Smooth muscle cell (in vitro differentiated cells): ENCODE data around the gene FOXP1. TPM values are rescaled to one million over a fixed set of nuclear protein-coding genes. Genes with fewer than 3 reads are reported as not detected.

Source experiments
- DNase-seq: peaks from one replicate; lab custom pipeline; 2025; ENCODE audit not compliant: unreplicated experiment; lab: John Stamatoyannopoulos, UW
- H2AFZ ChIP-seq: fragments of 200-600 bp; sonication (generic); 2 replicates; pipeline ENCODE4 v1.6.0; 2016; ENCODE audit warnings: antibody characterized with exemption, low read depth, mild to moderate bottlenecking
- H3F3A ChIP-seq: fragments of 200-600 bp; sonication (generic); 2 replicates; pipeline ENCODE4 v1.6.0; 2017; ENCODE audit warnings: antibody characterized with exemption, low read depth
- H3K27ac ChIP-seq: fragments of 200-600 bp; sonication (generic); 2 replicates; pipeline ENCODE4 v1.5.1; 2016; ENCODE audit warnings: low read depth, mild to moderate bottlenecking
- H3K27me3 ChIP-seq: fragments of 200-600 bp; sonication (generic); 2 replicates; pipeline ENCODE4 v1.6.1; 2016; ENCODE audit warnings: low read depth, mild to moderate bottlenecking
- H3K36me3 ChIP-seq: fragments of 200-600 bp; sonication (generic); 2 replicates; pipeline ENCODE4 v1.5.1; 2016; ENCODE audit warnings: low read depth
- H3K4me1 ChIP-seq: fragments of 200-600 bp; sonication (generic); 2 replicates; pipeline ENCODE4 v1.5.1; 2016; ENCODE audit warnings: low read depth
- H3K4me2 ChIP-seq: fragments of 200-600 bp; sonication (generic); 2 replicates; pipeline ENCODE4 v1.6.0; 2016; ENCODE audit warnings: mild to moderate bottlenecking
- H3K4me3 ChIP-seq: fragments of 200-600 bp; sonication (generic); 2 replicates; pipeline ENCODE4 v1.5.1; 2016; ENCODE audit warnings: mild to moderate bottlenecking
- H3K79me2 ChIP-seq: fragments of 200-600 bp; sonication (generic); 2 replicates; pipeline ENCODE4 v1.6.0; 2016; ENCODE audit warnings: low read depth, mild to moderate bottlenecking
- H3K9ac ChIP-seq: fragments of 200-600 bp; sonication (generic); 2 replicates; pipeline ENCODE4 v1.6.0; 2016; ENCODE audit warnings: low read depth
- H3K9me3 ChIP-seq: fragments of 200-600 bp; sonication (generic); replicated peaks from 2 replicates; pipeline ENCODE4 v1.5.1; 2016; ENCODE audit warnings: low read depth
- H4K20me1 ChIP-seq: fragments of 200-600 bp; sonication (generic); 2 replicates; pipeline ENCODE4 v1.6.0; 2016; ENCODE audit warnings: low read depth
- WGBS: methylation state at CpG from one replicate; pipeline ENCODE4 v1.1.7; 2016; ENCODE audit warnings: low lambda C conversion rate; 5-methylcytosine and 5-hydroxymethylcytosine counted together
- polyA plus RNA-seq: library from polyadenylated mRNA; unstranded; fragments of >200 nt; fragmentation: Nextera tagmentation; extraction: Ambion mirVana; gene quantifications from 2 replicates; pipeline ENCODE4 v1.2.1, GENCODE V29; 2016
- total RNA-seq: library from RNA; depleted of rRNA; stranded (reverse); fragments of >200 nt; gene quantifications from 2 replicates; pipeline ENCODE4 v1.2.3, GENCODE V29; 2014
- TF ChIP-seq, protein P1 (sequence below): fragments of 200-600 bp; sonication (generic); IDR thresholded peaks from 2 replicates; pipeline ENCODE4 v1.5.1; 2017; ENCODE audit warnings: borderline replicate concordance, mild to moderate bottlenecking, antibody characterized with exemption; ENCODE audit not compliant: insufficient read depth, poor library complexity, severe bottlenecking

Gene FOXP1
- total and polyA plus RNA-seq, 2 experiments from 2014 or later, result 40.9 to 68.0 TPM

DNA sequence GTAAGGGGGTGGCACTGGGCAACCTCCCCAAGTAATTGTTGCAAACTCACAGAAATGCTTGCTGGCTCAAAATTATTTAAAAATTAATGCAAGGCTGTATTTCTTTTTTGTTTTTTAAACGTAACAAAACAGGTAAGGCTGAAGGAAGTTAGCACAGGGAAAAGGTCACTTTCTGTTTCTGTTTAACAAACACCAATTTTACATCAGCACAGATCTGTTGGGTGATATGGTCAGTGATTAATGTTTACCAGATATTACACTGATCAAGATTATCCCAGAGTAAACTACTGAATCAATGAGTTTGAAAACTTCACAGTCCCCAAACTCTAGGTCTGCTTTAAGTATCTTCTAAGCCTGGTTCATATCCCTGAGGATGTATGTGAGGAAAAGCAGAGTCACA, 558.0 kb downstream of the FOXP1 start:
- H3K4me3 ChIP-seq, result no peak overlapping the region
- no peak overlapping the region for H3K27ac ChIP-seq
- no peaks in the 10 kb centered on the region for H3F3A ChIP-seq
- H3K36me3 ChIP-seq, result no peaks in the 10 kb centered on the region
- 96% methylated on average over 1 of the region's 1 CpG for WGBS
- TF ChIP-seq, protein P1, sequence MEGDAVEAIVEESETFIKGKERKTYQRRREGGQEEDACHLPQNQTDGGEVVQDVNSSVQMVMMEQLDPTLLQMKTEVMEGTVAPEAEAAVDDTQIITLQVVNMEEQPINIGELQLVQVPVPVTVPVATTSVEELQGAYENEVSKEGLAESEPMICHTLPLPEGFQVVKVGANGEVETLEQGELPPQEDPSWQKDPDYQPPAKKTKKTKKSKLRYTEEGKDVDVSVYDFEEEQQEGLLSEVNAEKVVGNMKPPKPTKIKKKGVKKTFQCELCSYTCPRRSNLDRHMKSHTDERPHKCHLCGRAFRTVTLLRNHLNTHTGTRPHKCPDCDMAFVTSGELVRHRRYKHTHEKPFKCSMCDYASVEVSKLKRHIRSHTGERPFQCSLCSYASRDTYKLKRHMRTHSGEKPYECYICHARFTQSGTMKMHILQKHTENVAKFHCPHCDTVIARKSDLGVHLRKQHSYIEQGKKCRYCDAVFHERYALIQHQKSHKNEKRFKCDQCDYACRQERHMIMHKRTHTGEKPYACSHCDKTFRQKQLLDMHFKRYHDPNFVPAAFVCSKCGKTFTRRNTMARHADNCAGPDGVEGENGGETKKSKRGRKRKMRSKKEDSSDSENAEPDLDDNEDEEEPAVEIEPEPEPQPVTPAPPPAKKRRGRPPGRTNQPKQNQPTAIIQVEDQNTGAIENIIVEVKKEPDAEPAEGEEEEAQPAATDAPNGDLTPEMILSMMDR, result no peak
- H4K20me1 ChIP-seq, result peaks cover 44% of the 10 kb centered on the region
- no peaks in the 10 kb centered on the region for H3K4me1 ChIP-seq
- no peak overlapping the region for H3K4me2 ChIP-seq
- no peaks in the 10 kb centered on the region for H3K79me2 ChIP-seq
- H3K9me3 ChIP-seq, result no peaks in the 10 kb centered on the region
- no peak for DNase-seq
- no peak overlapping the region for H3K9ac ChIP-seq
- no peaks in the 10 kb centered on the region for H3K27me3 ChIP-seq
- H2AFZ ChIP-seq, result no peak overlapping the region

DNA sequence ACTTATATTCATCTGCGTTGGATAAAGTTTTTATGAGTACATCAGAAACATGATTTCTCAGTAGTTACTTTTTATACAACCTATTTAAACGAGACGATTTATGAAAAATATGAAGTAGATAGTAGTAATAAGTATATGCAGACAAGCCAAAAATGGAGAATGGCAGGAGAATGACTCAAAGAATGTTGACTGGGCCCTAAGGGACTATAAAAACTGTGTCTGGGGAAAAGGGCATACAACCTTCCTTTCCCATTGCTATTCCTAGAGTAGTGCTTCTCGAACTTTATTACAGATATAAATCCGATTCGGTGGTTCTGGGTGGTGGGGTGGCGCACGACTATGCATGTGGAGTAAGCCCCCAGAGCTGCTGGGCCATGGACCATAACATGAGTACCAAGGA, 558.5 kb downstream of the FOXP1 start:
- peaks cover 43% of the 10 kb centered on the region for H4K20me1 ChIP-seq
- no peaks in the 10 kb centered on the region for H3K36me3 ChIP-seq
- no peak overlapping the region for H2AFZ ChIP-seq
- H3K27me3 ChIP-seq, result no peaks in the 10 kb centered on the region
- no peak for DNase-seq
- no peak overlapping the region for H3K4me3 ChIP-seq
- H3K4me2 ChIP-seq, result no peak overlapping the region
- H3K79me2 ChIP-seq, result no peaks in the 10 kb centered on the region
- over 99% methylated on average over 8 of the region's 8 CpGs for WGBS
- no peaks in the 10 kb centered on the region for H3K9me3 ChIP-seq
- TF ChIP-seq, protein P1, result no peak
- no peak overlapping the region for H3K9ac ChIP-seq
- H3K27ac ChIP-seq, result no peak overlapping the region
- no peaks in the 10 kb centered on the region for H3K4me1 ChIP-seq
- H3F3A ChIP-seq, result no peaks in the 10 kb centered on the region

DNA sequence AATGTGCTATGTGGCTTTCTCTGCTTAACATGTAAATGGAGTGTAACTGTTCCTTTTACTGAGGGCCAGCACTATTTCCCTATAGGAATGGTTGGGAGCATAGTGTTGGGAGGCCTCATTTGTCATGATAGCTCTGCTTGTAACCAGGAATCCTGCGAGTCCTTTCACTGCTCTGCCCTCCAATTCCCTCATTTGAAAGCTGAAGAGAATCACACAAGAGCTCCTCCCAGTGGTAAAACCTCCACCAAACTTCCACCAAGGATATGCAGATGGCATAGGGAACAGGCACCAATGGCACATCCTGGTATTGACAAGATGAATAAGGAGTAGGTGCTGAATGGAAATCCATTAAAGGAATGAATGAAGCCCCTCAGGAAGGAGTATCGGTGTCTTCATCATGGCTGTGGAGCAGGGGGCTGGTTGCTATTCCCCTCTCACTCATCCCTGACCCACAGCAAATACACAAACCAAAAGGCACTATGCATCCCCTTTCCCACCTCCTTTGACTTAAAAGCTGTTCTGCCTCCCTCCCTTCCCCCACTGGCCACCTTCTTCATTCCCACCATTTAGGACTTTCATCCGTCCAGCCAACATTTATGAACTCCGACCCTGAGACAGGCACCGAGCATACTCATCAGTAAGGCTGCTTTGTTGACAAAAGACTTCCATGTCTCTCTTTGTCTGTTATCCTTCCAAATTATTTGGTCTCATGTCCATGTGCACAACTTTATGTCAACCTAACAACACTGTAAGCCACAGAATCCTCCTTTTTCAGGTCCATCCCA, 560.8 kb downstream of the FOXP1 start:
- Histone ChIP-seq H3K9ac (no peak overlapping the region), H3K27me3 (no peaks in the 10 kb centered on the region), H3K9me3 (no peaks in the 10 kb centered on the region), H3K79me2 (no peaks in the 10 kb centered on the region), H3K27ac (no peak overlapping the region), H3K4me1 (no peaks in the 10 kb centered on the region), H4K20me1 (peaks cover 53% of the 10 kb centered on the region), H2AFZ (no peak overlapping the region), H3K4me2 (no peak overlapping the region), H3F3A (no peaks in the 10 kb centered on the region), H3K36me3 (no peaks in the 10 kb centered on the region), H3K4me3 (no peak overlapping the region)
- WGBS, result 79% methylated on average over 5 of the region's 5 CpGs
- TF ChIP-seq, protein P1, result peak; percentile 22
- DNase-seq, result no peak

DNA sequence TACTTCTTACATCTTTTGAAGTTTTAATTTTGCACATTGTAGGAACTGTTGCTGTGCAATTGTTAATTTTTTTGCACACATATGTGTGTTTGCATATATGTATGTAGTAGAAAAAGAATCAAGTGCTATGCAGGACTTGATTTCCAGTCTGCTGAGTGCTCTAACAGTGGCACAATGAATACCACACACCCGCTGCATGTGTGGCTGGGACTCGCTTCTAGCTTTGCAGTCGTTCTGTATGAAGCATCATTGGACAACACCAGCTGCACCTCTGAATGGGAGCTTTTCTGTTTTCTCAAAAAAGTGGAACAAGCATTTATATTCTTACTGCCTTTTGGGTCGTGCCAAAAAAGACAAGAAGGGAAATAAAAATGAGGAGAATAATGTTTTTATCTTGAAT, 564.7 kb downstream of the FOXP1 start:
- TF ChIP-seq, protein P1, result no peak
- H3K79me2 ChIP-seq, result no peaks in the 10 kb centered on the region
- H3K4me3 ChIP-seq, result no peak overlapping the region
- H3K27ac ChIP-seq, result no peak overlapping the region
- H3K36me3 ChIP-seq, result peaks cover 11% of the 10 kb centered on the region
- H3K4me2 ChIP-seq, result no peak overlapping the region
- no peak for DNase-seq
- H3K9me3 ChIP-seq, result no peaks in the 10 kb centered on the region
- WGBS, result 92% methylated on average over 4 of the region's 4 CpGs
- no peaks in the 10 kb centered on the region for H3K4me1 ChIP-seq
- H4K20me1 ChIP-seq, result peaks cover 36% of the 10 kb centered on the region
- H3K9ac ChIP-seq, result no peak overlapping the region
- no peaks in the 10 kb centered on the region for H3K27me3 ChIP-seq
- H2AFZ ChIP-seq, result no peak overlapping the region
- no peaks in the 10 kb centered on the region for H3F3A ChIP-seq
